ENCODE results near the gene DDX60.
A peak's percentile ranks its signal among the peaks of the same experiment; 100 is the strongest.
"Not testable (repeated sequence)": the region's sequence is repeated elsewhere in the genome, so short reads cannot be mapped to it uniquely, and the experiment has no call there.

The DDX60 gene

GRCh38 chr4:168330575-168330974, 12.0 kb upstream of the DDX60 start:
- not testable (repeated sequence) for H3K9me3 ChIP-seq (ENCODE audit: control insufficient read depth, low read length)

GRCh38 chr4:168325591-168325990, 7.0 kb upstream of the DDX60 start:
- Histone ChIP-seq H3K27me3 (replicated peaks; ENCODE audit: control insufficient read depth, insufficient read depth, low read length) (no peaks in the 10 kb centered on the region), H3K9ac (ENCODE audit: low read length) (no peak overlapping the region), H3K4me1 (ENCODE audit: control insufficient read depth, insufficient read depth, low read length) (no peaks in the 10 kb centered on the region), H3K36me3 (ENCODE audit: control insufficient read depth, insufficient read depth, low read length, severe bottlenecking) (no peaks in the 10 kb centered on the region), H3K4me3 (ENCODE audit: low read length) (no peak overlapping the region), H3K9me3 (ENCODE audit: control insufficient read depth, low read length) (no peaks in the 10 kb centered on the region)
- DNase-seq (ENCODE audit: low read depth) = no peak

More at GRCh38 chr4:168330575-168330974, 12.0 kb upstream of the DDX60 start:
- not testable (repeated sequence) for H3K27me3 ChIP-seq (replicated peaks; ENCODE audit: control insufficient read depth, insufficient read depth, low read length); H3K4me3 ChIP-seq (ENCODE audit: low read length); DNase-seq (ENCODE audit: low read depth); H3K9ac ChIP-seq (ENCODE audit: low read length); H3K4me1 ChIP-seq (ENCODE audit: control insufficient read depth, insufficient read depth, low read length); H3K36me3 ChIP-seq (ENCODE audit: control insufficient read depth, insufficient read depth, low read length, severe bottlenecking)

DNA sequence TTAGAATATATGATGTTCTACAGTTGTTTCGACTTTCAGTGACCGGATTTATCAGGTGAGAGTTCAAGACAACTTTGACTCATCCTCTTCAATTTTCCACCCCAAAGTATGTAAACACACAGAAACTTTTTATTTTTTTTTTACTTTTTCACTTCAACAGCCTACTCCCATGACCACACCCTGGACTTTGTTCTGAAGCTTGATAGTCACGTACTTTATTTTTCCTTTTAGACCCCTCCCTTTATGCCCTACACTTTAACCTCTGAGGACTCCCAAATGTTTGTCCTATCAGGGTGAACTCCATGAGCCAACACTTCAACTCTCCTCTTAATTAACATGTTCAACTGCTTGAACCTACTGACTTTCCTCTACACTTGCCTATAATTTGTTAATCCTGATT, 2.5 kb upstream of the DDX60 start:
- no peak overlapping the region for H3K4me3 ChIP-seq (ENCODE audit: low read length)
- H3K9ac ChIP-seq (ENCODE audit: low read length) = no peak overlapping the region
- no peaks in the 10 kb centered on the region for H3K27me3 ChIP-seq (replicated peaks; ENCODE audit: control insufficient read depth, insufficient read depth, low read length)
- H3K36me3 ChIP-seq (ENCODE audit: control insufficient read depth, insufficient read depth, low read length, severe bottlenecking) = no peaks in the 10 kb centered on the region
- DNase-seq (ENCODE audit: low read depth) = no peak
- peaks cover 5% of the 10 kb centered on the region for H3K4me1 ChIP-seq (ENCODE audit: control insufficient read depth, insufficient read depth, low read length)
- H3K9me3 ChIP-seq (ENCODE audit: control insufficient read depth, low read length) = no peaks in the 10 kb centered on the region

GRCh38 chr4:168319486-168320019, 1.0 kb upstream of the DDX60 start:
- no peaks in the 10 kb centered on the region for H3K36me3 ChIP-seq (ENCODE audit: control insufficient read depth, insufficient read depth, low read length, severe bottlenecking)
- no peak for DNase-seq (ENCODE audit: low read depth)
- no peaks in the 10 kb centered on the region for H3K27me3 ChIP-seq (replicated peaks; ENCODE audit: control insufficient read depth, insufficient read depth, low read length)
- H3K4me1 ChIP-seq (ENCODE audit: control insufficient read depth, insufficient read depth, low read length) = peaks cover 5% of the 10 kb centered on the region
- H3K9me3 ChIP-seq (ENCODE audit: control insufficient read depth, low read length) = no peaks in the 10 kb centered on the region
- peak overlapping the region; percentile 88 for H3K9ac ChIP-seq (ENCODE audit: low read length)
- H3K4me3 ChIP-seq (ENCODE audit: low read length) = peak overlapping the region; percentile 89

DNA sequence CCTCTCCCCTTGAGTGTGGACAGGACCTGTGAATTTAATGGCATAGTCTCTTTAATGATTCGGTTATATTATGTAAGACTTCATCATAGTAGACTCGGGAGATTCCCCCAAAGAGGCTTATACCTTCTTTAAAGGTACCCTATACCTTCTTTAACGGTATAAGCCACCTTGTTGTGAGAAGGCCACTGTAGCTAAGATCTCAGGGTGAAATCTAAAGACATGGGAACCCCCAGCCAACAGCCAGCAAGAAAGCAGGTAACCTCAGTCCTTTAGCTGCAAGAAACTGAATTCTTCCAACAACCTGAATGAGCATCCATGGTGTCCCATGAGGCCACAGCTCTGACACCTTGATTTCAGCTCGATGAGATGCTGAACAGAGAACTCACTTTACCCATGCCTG, 931 bp downstream of the DDX60 start:
- Histone ChIP-seq H3K4me1 (ENCODE audit: control insufficient read depth, insufficient read depth, low read length) (peaks cover 5% of the 10 kb centered on the region), H3K4me3 (ENCODE audit: low read length) (peak overlapping the region; percentile 89), H3K27me3 (replicated peaks; ENCODE audit: control insufficient read depth, insufficient read depth, low read length) (no peaks in the 10 kb centered on the region), H3K9me3 (ENCODE audit: control insufficient read depth, low read length) (no peaks in the 10 kb centered on the region), H3K36me3 (ENCODE audit: control insufficient read depth, insufficient read depth, low read length, severe bottlenecking) (no peaks in the 10 kb centered on the region), H3K9ac (ENCODE audit: low read length) (peak overlapping the region; percentile 88)
- DNase-seq (ENCODE audit: low read depth) = no peak

GRCh38 chr4:168309781-168310180, 8.8 kb downstream of the DDX60 start:
- DNase-seq (ENCODE audit: low read depth) = peak; percentile 15
- Histone ChIP-seq H3K4me3 (ENCODE audit: low read length) (no peak overlapping the region), H3K36me3 (ENCODE audit: control insufficient read depth, insufficient read depth, low read length, severe bottlenecking) (peaks cover 10% of the 10 kb centered on the region), H3K9ac (ENCODE audit: low read length) (no peak overlapping the region), H3K9me3 (ENCODE audit: control insufficient read depth, low read length) (no peaks in the 10 kb centered on the region), H3K27me3 (replicated peaks; ENCODE audit: control insufficient read depth, insufficient read depth, low read length) (no peaks in the 10 kb centered on the region), H3K4me1 (ENCODE audit: control insufficient read depth, insufficient read depth, low read length) (no peaks in the 10 kb centered on the region)

GRCh38 chr4:168308912-168309311, 9.6 kb downstream of the DDX60 start:
- no peak for DNase-seq (ENCODE audit: low read depth)
- Histone ChIP-seq H3K27me3 (replicated peaks; ENCODE audit: control insufficient read depth, insufficient read depth, low read length) (no peaks in the 10 kb centered on the region), H3K36me3 (ENCODE audit: control insufficient read depth, insufficient read depth, low read length, severe bottlenecking) (peaks cover 10% of the 10 kb centered on the region), H3K4me3 (ENCODE audit: low read length) (no peak overlapping the region), H3K9ac (ENCODE audit: low read length) (no peak overlapping the region), H3K4me1 (ENCODE audit: control insufficient read depth, insufficient read depth, low read length) (no peaks in the 10 kb centered on the region), H3K9me3 (ENCODE audit: control insufficient read depth, low read length) (no peaks in the 10 kb centered on the region)

DNA sequence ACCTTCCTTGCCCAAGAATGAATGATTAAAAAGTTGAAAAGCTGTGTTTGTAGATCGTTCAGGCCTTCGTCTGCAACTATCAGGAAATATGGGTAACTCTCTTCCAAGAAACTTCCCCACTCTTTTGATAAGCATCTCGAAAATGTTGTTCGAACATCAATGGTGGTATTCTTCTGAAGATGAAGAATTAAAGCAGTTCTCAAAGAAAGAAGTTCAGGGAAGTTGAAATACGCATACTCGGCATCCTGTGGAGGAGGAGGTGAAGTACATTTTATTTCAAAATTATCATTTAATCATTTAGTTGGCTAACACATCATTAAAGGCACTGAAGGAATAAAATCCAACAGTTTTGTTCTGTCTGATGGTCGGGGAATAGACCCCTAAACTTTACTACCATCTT, 12.1 kb downstream of the DDX60 start:
- no peaks in the 10 kb centered on the region for H3K4me1 ChIP-seq (ENCODE audit: control insufficient read depth, insufficient read depth, low read length)
- H3K4me3 ChIP-seq (ENCODE audit: low read length) = no peak overlapping the region
- no peaks in the 10 kb centered on the region for H3K27me3 ChIP-seq (replicated peaks; ENCODE audit: control insufficient read depth, insufficient read depth, low read length)
- no peak overlapping the region for H3K9ac ChIP-seq (ENCODE audit: low read length)
- H3K36me3 ChIP-seq (ENCODE audit: control insufficient read depth, insufficient read depth, low read length, severe bottlenecking) = peaks cover 13% of the 10 kb centered on the region
- H3K9me3 ChIP-seq (ENCODE audit: control insufficient read depth, low read length) = no peaks in the 10 kb centered on the region
- DNase-seq (ENCODE audit: low read depth) = no peak

DNA sequence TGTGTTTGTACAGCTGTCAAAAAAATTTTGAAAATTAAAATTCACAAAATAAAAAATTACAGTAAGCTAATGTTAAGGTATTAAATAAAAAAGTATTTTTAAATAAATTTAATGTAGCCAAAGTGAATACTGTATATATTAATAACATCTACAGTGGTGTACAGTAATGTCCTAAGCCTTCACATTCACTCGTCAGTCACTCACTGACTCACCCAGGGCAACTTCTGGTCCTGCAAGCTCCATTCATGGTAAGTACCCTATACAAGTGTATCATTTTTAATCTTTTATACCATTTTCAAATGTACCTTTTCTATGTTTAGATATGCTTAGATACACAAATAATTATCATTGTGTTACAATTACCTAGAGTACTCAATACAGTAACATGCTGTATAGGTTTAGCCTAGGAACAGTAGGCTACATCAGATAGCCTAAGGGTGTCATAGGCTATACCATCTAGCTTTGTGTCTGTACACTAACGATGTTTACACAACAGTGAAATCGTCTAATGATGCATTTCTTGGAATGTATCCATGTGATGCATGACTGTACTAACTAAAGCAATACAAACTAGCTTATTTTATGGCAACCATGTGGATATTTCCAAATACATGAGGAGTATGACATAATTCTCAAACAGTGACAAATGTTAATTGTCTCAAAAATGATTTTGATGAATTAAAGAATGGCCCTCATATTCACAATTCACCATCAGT, 13.7 kb downstream of the DDX60 start:
- H3K4me1 ChIP-seq (ENCODE audit: control insufficient read depth, insufficient read depth, low read length) = no peaks in the 10 kb centered on the region
- H3K9me3 ChIP-seq (ENCODE audit: control insufficient read depth, low read length) = no peaks in the 10 kb centered on the region
- H3K9ac ChIP-seq (ENCODE audit: low read length) = no peak overlapping the region
- peak; percentile 72 for DNase-seq (ENCODE audit: low read depth)
- H3K36me3 ChIP-seq (ENCODE audit: control insufficient read depth, insufficient read depth, low read length, severe bottlenecking) = peaks cover 8% of the 10 kb centered on the region
- H3K4me3 ChIP-seq (ENCODE audit: low read length) = no peak overlapping the region
- no peaks in the 10 kb centered on the region for H3K27me3 ChIP-seq (replicated peaks; ENCODE audit: control insufficient read depth, insufficient read depth, low read length)

DNA sequence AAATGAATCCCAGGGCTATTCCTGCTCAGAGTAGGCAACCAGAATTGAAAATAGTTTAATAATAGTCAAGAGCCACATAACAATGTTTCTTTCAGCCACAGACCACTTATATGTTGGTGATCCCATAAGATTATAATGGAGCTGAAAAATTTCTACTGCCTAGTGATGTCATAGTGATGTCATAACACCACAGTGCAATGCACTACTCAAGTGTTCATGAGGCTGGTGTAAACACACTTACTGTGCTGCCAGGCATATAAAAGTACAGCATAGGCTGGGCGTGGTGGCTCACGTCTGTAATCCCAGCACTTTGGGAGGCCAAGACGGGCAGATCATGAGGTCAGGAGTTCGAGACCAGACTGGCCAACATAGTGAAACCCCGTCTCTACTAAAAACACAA, 15.1 kb downstream of the DDX60 start:
- not testable (repeated sequence) for H3K4me3 ChIP-seq (ENCODE audit: low read length); H3K4me1 ChIP-seq (ENCODE audit: control insufficient read depth, insufficient read depth, low read length); DNase-seq (ENCODE audit: low read depth); H3K36me3 ChIP-seq (ENCODE audit: control insufficient read depth, insufficient read depth, low read length, severe bottlenecking); H3K9me3 ChIP-seq (ENCODE audit: control insufficient read depth, low read length); H3K27me3 ChIP-seq (replicated peaks; ENCODE audit: control insufficient read depth, insufficient read depth, low read length); H3K9ac ChIP-seq (ENCODE audit: low read length)

- H3K36me3 ChIP-seq (ENCODE audit: control insufficient read depth, insufficient read depth, low read length, severe bottlenecking) = no peaks in the 10 kb centered on the region
Observed at GRCh38 chr4:168293386-168293975, 25.1 kb downstream of the DDX60 start.

More at GRCh38 chr4:168293386-168293975, 25.1 kb downstream of the DDX60 start:
- Histone ChIP-seq H3K27me3 (replicated peaks; ENCODE audit: control insufficient read depth, insufficient read depth, low read length) (no peaks in the 10 kb centered on the region), H3K9ac (ENCODE audit: low read length) (no peak overlapping the region), H3K4me1 (ENCODE audit: control insufficient read depth, insufficient read depth, low read length) (no peaks in the 10 kb centered on the region), H3K4me3 (ENCODE audit: low read length) (no peak overlapping the region), H3K9me3 (ENCODE audit: control insufficient read depth, low read length) (no peaks in the 10 kb centered on the region)
- no peak for DNase-seq (ENCODE audit: low read depth)
